ENCODE data around the gene ARL15. TPM values are rescaled to one million over a fixed set of nuclear protein-coding genes. Genes with fewer than 3 reads are reported as not detected.

The ARL15 gene
- total RNA-seq, 3 donors from 2014 or later = 29.0 to 65.0 (median 42.9) TPM

GRCh38 chr5:54195701-54196100 is 114.7 kb downstream of the ARL15 start:
- TF ChIP-seq CTCF (IDR thresholded peaks at IDR 0.05) (no peak), POLR2A (IDR thresholded peaks at IDR 0.05) (no peak)
- H3K9me3 ChIP-seq = no peaks in the 10 kb centered on the region
- H3K27ac ChIP-seq = no peak overlapping the region
- H3K4me3 ChIP-seq = no peak overlapping the region
- H3K27me3 ChIP-seq = no peaks in the 10 kb centered on the region
- no peak for DNase-seq (ENCODE audit: low spot score in 2 of 2)
- intact Hi-C loops (cut with DNase I; ENCODE audit: low total_unique reads) = no loop called here
- no peaks in the 10 kb centered on the region for H3K36me3 ChIP-seq
- H3K4me1 ChIP-seq = no peaks in the 10 kb centered on the region

DNA sequence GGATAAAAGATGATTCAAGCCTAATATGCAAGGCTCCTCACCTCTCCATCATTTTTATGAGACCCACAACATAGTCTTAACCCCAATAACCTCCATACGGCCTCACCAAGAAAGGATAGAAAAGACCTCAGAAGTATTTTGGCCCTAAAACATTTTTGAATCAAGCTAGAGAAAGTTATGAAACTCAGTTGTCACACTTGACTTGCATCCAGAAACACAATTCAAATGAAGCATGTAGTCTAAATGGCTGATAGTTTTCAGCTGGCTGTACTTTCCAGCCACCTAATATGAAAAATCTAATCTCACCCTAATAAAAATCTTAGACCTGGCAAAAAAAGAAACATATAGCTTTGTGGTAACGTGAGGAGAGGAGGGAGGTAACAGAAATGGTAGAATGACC is 116.1 kb downstream of the ARL15 start:
- H3K27me3 ChIP-seq = no peaks in the 10 kb centered on the region
- intact Hi-C loops (cut with DNase I; ENCODE audit: low total_unique reads) = no loop called here
- H3K4me1 ChIP-seq = no peaks in the 10 kb centered on the region
- DNase-seq (ENCODE audit: low spot score in 2 of 2) = no peak
- H3K27ac ChIP-seq = no peak overlapping the region
- H3K9me3 ChIP-seq = no peaks in the 10 kb centered on the region
- H3K4me3 ChIP-seq = no peak overlapping the region
- TF ChIP-seq POLR2A (IDR thresholded peaks at IDR 0.05) (no peak), CTCF (IDR thresholded peaks at IDR 0.05) (no peak), POLR2AphosphoS5 (IDR thresholded peaks at IDR 0.05) (no peak)
- H3K36me3 ChIP-seq = no peaks in the 10 kb centered on the region

DNA sequence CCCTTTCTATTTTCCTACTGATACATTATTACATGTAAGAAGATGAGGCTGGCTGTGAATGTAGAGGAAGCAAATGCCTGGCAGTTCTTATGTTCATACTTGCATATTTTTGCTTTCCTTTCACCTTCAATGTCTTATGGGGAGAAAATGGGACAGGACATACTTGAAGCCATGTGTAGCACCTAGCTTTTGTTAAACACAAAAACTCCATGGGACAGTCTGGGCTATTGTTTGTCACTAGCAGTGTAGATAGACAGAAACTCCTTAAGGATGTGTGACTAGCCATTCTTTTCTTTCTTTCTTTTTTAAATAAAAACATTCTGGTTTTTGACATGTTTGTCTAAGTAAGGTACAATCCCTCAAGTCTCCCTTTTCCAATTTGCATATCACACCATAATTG is 122.7 kb downstream of the ARL15 start:
- no peak for DNase-seq (ENCODE audit: low spot score in 2 of 2)
- Histone ChIP-seq H3K4me3 (no peak overlapping the region), H3K27me3 (no peaks in the 10 kb centered on the region), H3K9me3 (no peaks in the 10 kb centered on the region), H3K36me3 (no peaks in the 10 kb centered on the region), H3K4me1 (no peaks in the 10 kb centered on the region), H3K27ac (no peak overlapping the region)
- intact Hi-C loops (cut with DNase I; ENCODE audit: low total_unique reads) = no loop called here
- TF ChIP-seq POLR2AphosphoS5 (IDR thresholded peaks at IDR 0.05) (no peak), CTCF (IDR thresholded peaks at IDR 0.05) (no peak), POLR2A (IDR thresholded peaks at IDR 0.05) (no peak)

DNA sequence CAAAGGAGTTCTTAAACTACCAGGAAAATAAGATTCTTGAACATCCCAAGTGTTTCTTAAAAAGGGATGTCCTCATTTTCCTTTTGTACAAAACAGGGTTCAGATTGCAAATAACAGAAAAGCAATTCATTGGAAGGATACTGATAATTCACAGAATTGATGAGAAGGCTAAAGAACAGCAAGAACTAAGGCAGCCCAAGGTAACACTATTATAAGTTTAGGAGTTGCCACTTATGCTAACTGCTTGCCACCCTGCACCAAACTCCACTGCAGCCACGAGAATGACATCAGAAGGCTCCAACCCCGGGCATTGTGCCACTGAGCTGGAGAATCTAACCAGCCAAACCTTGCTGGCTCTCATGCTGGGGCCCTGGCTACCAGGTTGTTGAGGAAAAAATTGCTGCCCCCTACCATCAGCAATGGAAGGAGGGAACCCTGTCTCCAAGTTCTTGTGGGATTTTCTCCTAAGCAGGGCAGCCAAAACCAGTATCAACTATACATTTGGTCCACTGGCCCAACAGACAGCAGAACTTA is 123.4 kb downstream of the ARL15 start:
- DNase-seq (ENCODE audit: low spot score in 2 of 2) = no peak
- H3K9me3 ChIP-seq = no peaks in the 10 kb centered on the region
- H3K36me3 ChIP-seq = no peaks in the 10 kb centered on the region
- TF ChIP-seq POLR2AphosphoS5 (IDR thresholded peaks at IDR 0.05) = no peak
- TF ChIP-seq POLR2A (IDR thresholded peaks at IDR 0.05) = no peak
- TF ChIP-seq CTCF (IDR thresholded peaks at IDR 0.05) = no peak
- H3K4me3 ChIP-seq = no peak overlapping the region
- no peaks in the 10 kb centered on the region for H3K4me1 ChIP-seq
- intact Hi-C loops (cut with DNase I; ENCODE audit: low total_unique reads) = no loop called here
- H3K27ac ChIP-seq = no peak overlapping the region
- no peaks in the 10 kb centered on the region for H3K27me3 ChIP-seq

DNA sequence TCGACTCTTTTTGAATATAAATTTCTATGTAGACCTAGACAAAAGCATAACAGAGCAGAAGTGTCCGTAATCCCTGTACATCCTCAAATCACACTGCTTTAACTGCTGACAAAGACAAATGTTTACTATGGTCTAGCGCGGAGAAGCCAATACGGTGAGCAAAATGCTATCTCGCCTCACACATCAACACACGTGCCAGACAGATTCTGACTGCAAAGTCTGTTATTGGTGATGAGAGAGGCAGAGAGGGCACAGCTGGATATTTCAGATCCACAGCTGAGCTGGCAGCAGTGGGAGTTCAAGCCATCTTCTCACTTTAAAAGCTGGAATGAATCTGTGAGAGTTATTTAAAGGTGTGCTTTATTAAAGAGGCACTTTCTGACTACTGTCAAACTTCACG is 124.3 kb downstream of the ARL15 start:
- DNase-seq (ENCODE audit: low spot score in 2 of 2) = no peak
- no peak overlapping the region for H3K27ac ChIP-seq
- H3K4me3 ChIP-seq = no peak overlapping the region
- H3K4me1 ChIP-seq = no peaks in the 10 kb centered on the region
- intact Hi-C loops (cut with DNase I; ENCODE audit: low total_unique reads) = no loop called here
- H3K27me3 ChIP-seq = no peaks in the 10 kb centered on the region
- no peak for TF ChIP-seq POLR2A (IDR thresholded peaks at IDR 0.05)
- no peak for TF ChIP-seq CTCF (IDR thresholded peaks at IDR 0.05)
- no peak for TF ChIP-seq POLR2AphosphoS5 (IDR thresholded peaks at IDR 0.05)
- no peaks in the 10 kb centered on the region for H3K36me3 ChIP-seq
- no peaks in the 10 kb centered on the region for H3K9me3 ChIP-seq

Data from breast epithelium (tissue), 4 donors.